ENCODE data around the gene DDX39B. TPM values are rescaled to one million over a fixed set of nuclear protein-coding genes. Genes with fewer than 3 reads are reported as not detected.
"Not testable (repeated sequence)": the region's sequence is repeated elsewhere in the genome, so short reads cannot be mapped to it uniquely, and the experiment has no call there.

The DDX39B gene
- total RNA-seq, 1 donor from 2014 or later: 431 TPM

DNA sequence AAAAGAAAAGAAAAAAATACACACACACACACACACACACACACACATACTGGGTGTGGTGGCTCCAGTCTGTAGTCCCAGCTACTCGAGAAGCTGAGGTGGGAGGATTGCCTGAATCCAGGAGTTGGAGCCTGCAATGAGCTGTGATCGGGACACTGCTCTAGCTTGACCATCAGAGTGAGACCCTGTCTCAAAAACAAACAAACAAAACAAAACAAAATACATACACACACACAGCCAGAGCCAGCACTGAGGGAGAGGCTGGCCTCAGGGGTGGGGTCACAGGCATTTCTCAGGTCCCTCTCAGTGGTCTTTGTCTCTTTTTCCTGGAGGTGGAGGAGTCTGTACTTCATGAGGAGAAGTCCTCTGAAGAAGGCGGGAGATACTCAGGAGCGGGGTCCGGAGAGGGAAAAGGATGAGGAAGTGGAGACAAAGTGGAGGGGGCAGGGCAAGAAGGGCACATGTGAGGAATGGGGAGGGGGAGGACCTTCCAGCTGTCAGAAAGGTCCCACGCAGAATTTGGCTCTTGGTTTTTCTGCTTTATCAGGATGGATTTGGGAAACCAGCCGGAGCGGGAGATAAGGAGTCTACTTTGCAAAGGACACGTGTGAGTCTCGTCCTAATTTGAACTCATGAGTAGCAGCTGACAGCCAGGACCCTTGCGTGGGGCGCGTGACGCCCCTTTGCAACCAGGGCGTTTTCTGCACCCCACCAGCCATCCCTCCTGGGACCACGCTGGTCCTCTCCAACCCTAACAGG is 51.5 kb downstream of the DDX39B start:
- intact Hi-C loops (cut with micrococcal nuclease): loop anchor here (5.0 to 10.0 kb wide), 3 partner anchors 88 to 345 kb away; partner anchors contain the start of genes LTB and MICA

DNA sequence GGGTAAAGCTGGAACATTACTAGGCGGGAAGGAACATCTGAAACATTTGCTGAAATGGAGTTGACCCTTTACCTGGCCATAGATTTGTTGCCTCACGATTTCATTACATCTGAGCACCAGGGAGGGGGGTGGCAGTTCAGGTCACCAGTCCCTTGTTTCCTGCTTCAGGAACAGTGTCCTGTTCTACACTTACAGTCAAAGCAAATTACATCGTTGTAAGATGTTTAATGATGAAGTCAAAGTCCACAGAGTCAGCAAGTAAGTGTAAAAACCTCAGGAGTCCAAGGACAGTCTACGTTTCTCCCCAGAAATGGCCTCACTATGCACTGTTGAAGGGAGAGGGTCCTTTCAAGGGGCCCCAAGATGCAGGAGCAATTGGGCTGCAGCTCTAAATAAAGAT is 52.7 kb downstream of the DDX39B start:
- intact Hi-C loops (cut with micrococcal nuclease): no loop called here

DNA sequence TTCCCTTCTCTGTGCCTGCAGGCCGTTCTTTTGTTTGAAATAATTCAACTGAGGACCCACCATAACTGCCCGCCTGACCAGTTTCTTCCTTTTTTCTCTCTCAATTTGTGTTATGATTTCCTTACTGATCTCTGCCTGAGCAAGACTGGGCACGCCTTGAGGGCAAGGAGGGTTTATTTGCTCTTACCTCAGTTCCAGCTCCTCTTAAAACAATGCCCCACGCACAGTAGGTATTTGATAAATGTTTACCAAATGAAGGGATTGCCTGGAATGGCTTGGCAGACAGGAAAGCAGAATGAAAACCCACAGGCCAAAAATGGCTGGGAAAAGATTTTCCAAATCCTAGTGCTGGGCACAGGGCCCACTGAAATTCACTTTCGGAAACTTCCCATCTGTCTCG is 54.1 kb downstream of the DDX39B start:
- intact Hi-C loops (cut with micrococcal nuclease): not testable (repeated sequence)

DNA sequence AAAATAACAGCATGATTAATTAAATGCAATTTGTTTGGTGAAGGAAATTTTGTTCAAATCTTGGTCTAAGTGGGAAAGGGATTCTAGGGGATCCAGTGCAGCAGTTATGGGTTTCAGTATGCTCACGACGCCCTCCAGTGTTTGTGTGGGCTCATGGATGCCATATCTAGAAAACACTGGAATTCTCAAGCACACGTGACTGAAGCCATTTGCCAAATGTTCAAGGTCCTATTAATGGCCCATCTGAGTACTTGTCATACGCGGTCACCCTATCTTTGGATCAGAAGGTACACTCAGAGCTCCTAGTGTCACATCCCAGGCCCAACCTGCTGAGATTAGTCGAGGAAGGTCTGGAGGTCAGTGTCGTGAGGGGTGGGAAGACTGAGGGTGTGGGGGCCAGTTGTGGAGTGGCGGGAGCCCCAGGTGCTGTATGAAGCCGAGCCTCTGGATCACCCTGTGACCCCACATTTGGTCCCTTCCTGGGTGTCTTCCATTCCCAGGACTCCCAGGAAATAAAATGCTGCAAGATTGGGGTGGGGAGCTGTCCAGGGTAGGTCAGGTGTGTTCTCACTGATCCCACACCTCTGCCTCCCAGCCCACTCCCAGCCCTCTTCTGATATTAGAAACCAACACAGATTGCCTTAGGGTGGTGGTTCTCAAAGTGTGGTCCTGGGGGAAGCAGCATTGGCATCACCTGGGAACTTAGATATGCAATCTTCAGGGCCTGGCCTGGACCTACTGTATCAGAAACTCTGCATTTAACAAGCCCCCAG is 55.6 kb downstream of the DDX39B start:
- intact Hi-C loops (cut with micrococcal nuclease): not testable (repeated sequence)

DNA sequence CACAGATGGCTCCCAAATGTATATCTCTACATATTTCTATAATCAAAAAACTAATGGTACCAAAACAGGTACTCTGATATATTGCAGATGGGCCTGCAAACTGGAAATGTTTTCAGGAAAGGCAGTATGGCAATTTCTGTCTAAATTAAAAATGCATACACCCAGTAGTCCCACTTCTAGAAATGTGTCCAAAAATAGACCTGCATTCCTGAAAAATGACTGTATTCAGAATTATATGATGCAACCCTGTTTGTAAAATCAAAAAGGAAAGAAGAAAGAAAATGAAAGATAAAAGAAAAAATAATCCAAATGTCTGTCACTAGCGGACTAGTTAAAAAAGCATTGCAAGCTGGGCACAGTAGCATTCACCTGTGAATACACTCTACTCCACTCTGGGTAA is 56.7 kb downstream of the DDX39B start:
- intact Hi-C loops (cut with micrococcal nuclease): no loop called here

DNA sequence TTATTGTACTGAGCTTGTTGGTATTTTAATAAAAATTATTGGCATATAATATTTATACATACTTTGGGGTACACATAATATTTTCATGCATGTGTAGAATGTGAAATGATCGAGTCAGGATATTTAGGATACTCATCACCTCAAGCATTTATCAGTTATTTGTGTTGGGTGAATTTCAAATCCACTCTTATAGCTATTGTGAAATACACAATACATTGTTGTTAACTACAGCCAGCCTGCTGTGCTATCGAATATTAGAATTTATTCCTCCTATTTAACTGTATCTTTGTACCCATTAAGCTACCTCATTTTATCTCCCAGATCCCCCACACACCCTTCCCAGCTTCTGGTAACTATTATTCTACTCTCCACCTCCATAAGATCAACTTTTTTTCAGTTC is 58.4 kb downstream of the DDX39B start:
- intact Hi-C loops (cut with micrococcal nuclease): no loop called here

DNA sequence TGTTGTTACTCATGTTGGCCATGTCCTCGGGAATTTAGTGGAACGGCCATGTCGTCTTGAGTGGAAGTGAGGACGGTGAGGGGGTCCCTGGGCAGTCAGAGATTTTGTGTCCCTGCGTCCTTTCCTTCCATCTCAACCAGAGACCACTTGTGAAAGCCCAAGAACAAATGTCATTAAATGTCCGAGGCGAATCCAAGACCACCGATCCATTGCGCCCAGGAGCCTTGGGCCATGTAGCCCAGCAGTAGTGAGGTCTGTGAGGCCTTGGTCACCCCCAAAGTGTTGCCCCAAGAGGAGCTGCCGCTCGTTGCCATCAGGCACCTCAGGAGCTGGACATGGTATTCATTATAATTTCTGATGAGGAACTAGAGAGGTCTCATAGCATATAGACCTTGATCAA is 61.2 kb downstream of the DDX39B start:
- intact Hi-C loops (cut with micrococcal nuclease): no loop called here

Other genes starting within 250 kb of the DDX39B start
- gene HLA-B, start 184.8 kb downstream of the DDX39B start, total RNA-seq: 4,049 and 4,078 TPM in 2 replicates
- 9.3 and 11.8 TPM in 2 replicates for gene MICA, start 138.4 kb downstream of the DDX39B start, total RNA-seq
- 51.2 and 54.9 TPM in 2 replicates for gene MICB, start 43.9 kb downstream of the DDX39B start, total RNA-seq
- gene MCCD1, start 13.0 kb downstream of the DDX39B start, total RNA-seq: not detected in 2 replicates
- 1.3 and 1.7 TPM in 2 replicates for gene ATP6V1G2, start 4.6 kb upstream of the DDX39B start, total RNA-seq
- 14.3 and 16.3 TPM in 2 replicates for gene NFKBIL1, start 5.6 kb upstream of the DDX39B start, total RNA-seq
- 29.4 and 30.0 TPM in 2 replicates for gene LTA, start 30.3 kb upstream of the DDX39B start, total RNA-seq
- 45.3 and 45.8 TPM in 2 replicates for gene TNF, start 33.6 kb upstream of the DDX39B start, total RNA-seq
- gene LTB, start 40.4 kb upstream of the DDX39B start, total RNA-seq: 767 and 782 TPM in 2 replicates
- gene LST1, start 44.3 kb upstream of the DDX39B start, total RNA-seq: 29.8 and 33.1 TPM in 2 replicates
- gene NCR3, start 51.0 kb upstream of the DDX39B start, total RNA-seq: 72.4 and 75.5 TPM in 2 replicates
- 67.9 and 70.2 TPM in 2 replicates for gene AIF1, start 73.2 kb upstream of the DDX39B start, total RNA-seq
- 236 and 240 TPM in 2 replicates for gene PRRC2A, start 78.7 kb upstream of the DDX39B start, total RNA-seq
- gene BAG6, start 110.7 kb upstream of the DDX39B start, total RNA-seq: 266 and 270 TPM in 2 replicates
- gene APOM, start 113.9 kb upstream of the DDX39B start, total RNA-seq: 3.0 TPM in 2 replicates
- gene C6orf47, start 118.8 kb upstream of the DDX39B start, total RNA-seq: 20.8 and 21.6 TPM in 2 replicates
- 29.2 and 31.4 TPM in 2 replicates for gene GPANK1, start 123.0 kb upstream of the DDX39B start, total RNA-seq
- 220 and 229 TPM in 2 replicates for gene CSNK2B, start 124.1 kb upstream of the DDX39B start, total RNA-seq
- gene LY6G5B, start 128.0 kb upstream of the DDX39B start, total RNA-seq: 27.9 and 32.1 TPM in 2 replicates
- 4.2 and 5.4 TPM in 2 replicates for gene LY6G5C, start 139.1 kb upstream of the DDX39B start, total RNA-seq
- 53.8 and 54.9 TPM in 2 replicates for gene ABHD16A, start 161.3 kb upstream of the DDX39B start, total RNA-seq
- 0.34 TPM in 1 of 2 replicates, not detected in the other for gene LY6G6F, start 164.9 kb upstream of the DDX39B start, total RNA-seq
- gene LY6G6D, start 173.3 kb upstream of the DDX39B start, total RNA-seq: not detected in 2 replicates
- 0.25 TPM in 1 of 2 replicates, not detected in the other for gene LY6G6C, start 179.7 kb upstream of the DDX39B start, total RNA-seq
- gene MPIG6B, start 181.4 kb upstream of the DDX39B start, total RNA-seq: not detected in 2 replicates
- 12.2 and 15.5 TPM in 2 replicates for gene DDAH2, start 187.3 kb upstream of the DDX39B start, total RNA-seq
- gene CLIC1, start 194.5 kb upstream of the DDX39B start, total RNA-seq: 590 and 596 TPM in 2 replicates
- gene MSH5, start 198.0 kb upstream of the DDX39B start, total RNA-seq: 75.2 and 76.5 TPM in 2 replicates
- 16.6 and 20.2 TPM in 2 replicates for gene SAPCD1, start 220.7 kb upstream of the DDX39B start, total RNA-seq
- gene VWA7, start 235.3 kb upstream of the DDX39B start, total RNA-seq: 4.6 and 4.9 TPM in 2 replicates

Data from T-helper 2 cell treated with Interferon-gamma antibody and Interleukin-4, amounts not matched to agents 100 ng/mL and 5 ng/mL, for 36 hours (primary cell).